Measurements from ENCODE around the gene SENP6.
A peak's percentile ranks its signal among the peaks of the same experiment; 100 is the strongest.

Gene SENP6

DNA sequence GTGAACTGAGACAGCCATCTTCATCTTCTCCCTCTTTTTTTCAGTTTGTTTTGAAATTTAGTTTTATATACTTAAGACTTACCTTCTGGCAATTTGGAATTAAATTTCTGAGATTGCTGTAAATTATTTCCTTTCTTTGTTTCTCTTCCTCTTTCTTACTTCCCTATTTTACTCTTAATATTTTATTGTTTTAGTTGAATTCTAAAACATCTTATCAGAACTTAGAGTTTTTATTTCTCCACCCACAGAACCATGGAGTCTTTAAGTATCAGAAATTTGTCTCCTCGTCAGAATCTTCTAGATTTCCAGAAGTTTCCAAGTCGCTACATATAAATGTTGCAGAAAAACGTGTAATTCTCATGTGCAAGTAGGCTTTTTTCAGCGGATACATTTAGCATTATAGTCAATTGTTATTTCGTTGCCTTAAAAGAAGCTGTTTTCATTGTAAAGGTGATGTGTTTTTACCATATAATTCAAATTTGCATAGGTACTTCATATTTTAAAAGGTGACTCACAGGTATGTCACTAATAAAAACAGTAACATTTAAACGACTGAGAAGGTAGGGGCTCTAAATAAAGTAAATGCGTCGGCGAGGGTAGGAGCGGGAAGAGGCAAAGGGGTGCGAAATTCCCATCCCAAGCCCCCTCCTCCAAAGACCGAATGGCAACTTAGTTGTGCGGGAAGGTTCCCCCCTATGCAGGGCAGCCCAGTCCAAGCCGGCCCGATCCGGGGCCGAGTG lies 146.5 kb downstream of the SENP6 start:
- DNase-seq (ENCODE audit: low read depth), result no peak

DNA sequence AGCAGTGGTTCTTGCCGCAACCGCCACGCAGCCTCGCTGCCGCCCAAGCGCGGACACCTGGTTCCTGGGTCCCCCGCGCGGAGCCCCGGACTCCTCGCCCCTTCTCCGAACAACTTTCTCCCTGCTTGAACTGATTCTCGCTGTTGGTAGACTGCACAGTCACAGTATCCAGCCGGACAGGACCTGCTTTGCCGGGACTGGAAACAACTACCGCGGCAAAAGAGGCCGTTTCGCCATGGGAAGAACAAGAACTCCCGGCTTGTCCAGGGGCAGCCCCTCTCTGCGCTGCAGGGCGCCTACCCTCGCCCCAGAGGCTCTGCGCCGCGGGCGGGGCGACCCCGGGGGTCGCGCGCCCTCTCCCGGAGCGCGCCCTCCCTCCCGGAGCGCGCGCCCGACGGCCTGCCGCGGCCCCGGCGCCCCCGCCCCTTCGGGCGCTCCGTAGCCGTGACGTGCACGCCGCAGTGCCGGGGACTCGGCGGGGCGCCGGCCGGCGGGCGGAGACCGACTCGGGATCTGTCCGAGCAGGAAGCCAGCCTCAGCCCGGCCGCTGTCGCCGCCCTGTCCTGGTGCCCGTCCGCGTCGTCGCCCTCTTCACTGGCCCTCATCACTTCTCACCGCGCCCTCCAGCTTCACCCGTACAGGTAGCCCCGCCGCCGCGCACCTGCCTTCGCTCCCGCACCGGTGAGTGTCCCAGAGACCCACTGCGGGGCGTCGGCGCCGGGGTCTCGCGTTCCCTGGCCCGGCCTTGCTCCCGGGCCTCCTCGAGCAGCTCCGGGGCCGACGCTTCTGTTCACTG lies 147.3 kb downstream of the SENP6 start, which contains the start of gene MYO6:
Gene MYO6, plus strand, starts transcription at position 497 of the 796 bp plus-strand sequence. CDS start 68,309 bp downstream, outside the sequence.
- DNase-seq (ENCODE audit: low read depth), result peak; percentile 19

DNA sequence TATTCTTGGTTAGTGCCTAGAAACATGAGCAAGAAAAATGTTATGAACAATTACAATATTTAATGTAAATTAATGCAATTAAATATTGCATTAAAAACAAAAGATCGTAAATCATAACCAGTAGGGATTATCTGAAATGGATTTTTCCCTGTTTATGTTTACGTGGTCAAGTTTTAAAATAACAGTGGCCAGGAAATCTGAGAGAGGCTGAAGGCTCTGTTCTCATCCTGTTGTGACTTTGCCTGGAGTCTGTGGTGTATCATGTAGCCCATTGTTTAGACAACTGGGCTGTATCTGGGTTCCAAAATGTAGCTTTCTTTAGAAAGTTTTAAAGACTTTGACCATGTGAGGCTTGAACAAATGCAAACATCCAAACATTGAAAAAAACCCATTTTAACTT lies 149.8 kb downstream of the SENP6 start:
- no peak for DNase-seq (ENCODE audit: low read depth)

DNA sequence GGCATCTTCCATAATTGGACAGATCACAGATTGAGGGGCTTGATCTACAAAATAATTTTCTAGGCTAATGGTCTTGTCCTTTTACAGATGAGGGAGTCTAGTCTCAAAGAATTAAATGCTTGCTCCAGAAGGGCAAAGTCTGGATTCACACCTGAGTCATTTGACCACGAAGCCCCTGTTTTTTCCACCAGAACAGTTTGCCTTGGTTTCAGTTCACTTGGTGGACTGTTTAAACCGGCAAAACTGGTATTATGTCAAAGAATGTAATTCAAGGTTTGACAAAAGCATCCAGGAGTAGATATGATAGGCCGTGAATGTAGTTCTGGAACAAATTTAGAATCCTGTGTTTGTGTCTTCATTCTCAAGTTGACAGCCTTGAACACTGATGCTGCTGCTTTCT lies 150.7 kb downstream of the SENP6 start:
- no peak for DNase-seq (ENCODE audit: low read depth)

DNA sequence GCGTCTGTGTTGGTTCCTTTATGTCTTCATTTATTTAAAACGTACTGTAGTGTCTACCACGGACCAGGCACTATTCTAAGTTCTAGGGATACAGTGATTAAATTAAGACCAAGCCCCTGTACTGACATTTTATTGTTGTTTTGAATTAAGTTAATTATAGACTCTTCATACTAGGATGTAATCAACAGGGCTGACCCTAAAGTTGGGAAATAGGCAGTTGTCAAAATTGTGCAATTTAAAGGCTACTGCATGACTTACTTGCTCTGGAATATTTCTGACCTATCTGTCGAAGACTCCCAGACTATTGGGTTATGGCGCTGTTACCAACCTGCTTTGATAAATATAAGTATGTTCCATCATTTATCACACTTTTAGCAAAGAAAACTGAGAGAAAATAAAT lies 154.0 kb downstream of the SENP6 start:
- DNase-seq (ENCODE audit: low read depth), result no peak

DNA sequence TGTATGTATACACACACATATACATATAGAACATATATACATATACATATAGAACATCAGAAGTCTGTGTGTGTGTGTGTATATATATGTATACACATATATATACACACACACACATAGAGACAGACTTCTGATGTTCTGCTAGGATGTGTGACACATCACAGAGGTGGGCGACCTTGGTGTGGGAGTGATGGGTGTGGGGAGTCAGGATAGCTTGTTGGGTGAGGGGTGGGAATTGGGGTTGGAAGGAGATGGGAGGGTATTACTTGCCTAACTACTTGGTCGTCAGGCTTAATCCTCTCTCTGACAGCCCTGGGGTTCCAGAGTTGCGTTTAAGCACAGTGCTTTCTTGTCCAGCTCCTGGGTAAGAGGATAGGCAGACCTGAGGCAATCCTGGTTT lies 155.6 kb downstream of the SENP6 start:
- no peak for DNase-seq (ENCODE audit: low read depth)

DNA sequence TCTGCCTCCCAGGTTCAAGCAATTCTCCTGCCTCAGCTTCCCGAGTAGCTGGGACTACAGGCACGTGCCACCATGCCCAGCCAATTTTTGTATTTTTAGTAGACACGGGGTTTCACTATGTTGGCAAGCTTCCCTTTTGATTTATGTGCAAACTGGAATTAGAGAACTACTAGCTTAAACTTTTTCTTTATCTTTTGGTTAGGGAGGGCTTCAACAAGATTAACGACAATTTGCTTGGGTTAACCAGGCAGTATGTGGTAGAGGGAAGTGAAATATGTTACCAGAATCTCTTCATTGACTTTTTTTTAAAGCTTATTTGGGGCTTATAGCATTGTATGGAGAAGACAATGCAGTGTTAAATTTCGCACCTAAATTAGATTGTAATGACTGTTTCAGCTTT lies 156.4 kb downstream of the SENP6 start:
- DNase-seq (ENCODE audit: low read depth), result no peak

DNA sequence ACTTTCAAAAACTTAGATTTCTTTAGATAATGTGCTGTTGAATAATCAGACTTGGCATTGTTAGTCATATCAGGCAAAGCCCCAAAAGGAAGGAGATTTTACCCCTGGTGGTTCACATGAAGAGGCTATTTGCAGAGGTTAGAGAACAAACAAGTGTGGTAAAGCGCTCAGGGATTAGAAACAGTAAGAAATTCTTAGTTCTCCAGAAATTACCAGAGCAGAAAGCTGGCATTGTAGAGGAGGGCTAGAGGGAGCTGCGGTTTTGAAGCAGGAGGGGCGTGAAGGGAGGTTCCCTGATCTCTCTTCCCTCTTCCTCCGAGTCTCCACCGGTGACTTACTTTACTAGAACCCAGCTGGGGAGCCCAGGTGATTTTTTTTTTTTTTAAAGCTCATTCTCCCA lies 157.5 kb downstream of the SENP6 start:
- no peak for DNase-seq (ENCODE audit: low read depth)

DNA sequence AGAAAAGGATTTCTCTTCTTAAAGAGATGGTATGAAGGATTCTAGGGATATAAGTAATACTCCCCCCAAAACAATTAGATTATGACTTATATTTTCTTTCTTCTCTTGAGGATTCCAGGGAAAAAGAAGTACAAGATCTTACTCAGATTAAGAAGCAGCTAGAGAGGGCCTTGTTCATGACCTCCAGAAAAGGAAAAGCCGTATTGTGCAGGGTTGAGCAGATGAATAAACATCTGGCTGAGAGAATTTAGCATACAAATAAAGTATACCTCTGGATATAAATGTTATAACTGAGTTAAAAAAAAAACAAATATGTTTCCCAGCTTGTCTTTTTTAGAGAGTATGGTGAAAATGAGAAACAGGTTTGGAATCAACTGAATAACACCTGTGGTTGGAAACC lies 158.6 kb downstream of the SENP6 start:
- no peak for DNase-seq (ENCODE audit: low read depth)

DNA sequence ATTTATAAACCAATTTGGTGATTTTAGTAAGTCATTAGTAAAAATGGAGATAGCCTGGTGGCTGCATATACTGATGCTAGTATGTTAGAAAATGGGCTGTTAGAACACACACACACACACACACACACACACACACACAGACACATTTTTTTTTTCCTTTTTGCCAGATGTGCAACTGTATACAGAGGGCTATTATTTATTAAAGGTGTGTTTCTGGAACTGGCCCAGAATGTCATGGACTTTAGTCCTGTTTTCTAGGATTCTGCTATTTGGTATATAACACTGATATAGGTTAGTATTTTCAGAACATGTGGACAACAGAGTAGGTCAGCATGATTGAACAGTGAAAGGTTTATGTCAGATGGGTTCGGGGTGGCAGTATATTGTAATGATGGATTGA lies 159.8 kb downstream of the SENP6 start:
- no peak for DNase-seq (ENCODE audit: low read depth)

DNA sequence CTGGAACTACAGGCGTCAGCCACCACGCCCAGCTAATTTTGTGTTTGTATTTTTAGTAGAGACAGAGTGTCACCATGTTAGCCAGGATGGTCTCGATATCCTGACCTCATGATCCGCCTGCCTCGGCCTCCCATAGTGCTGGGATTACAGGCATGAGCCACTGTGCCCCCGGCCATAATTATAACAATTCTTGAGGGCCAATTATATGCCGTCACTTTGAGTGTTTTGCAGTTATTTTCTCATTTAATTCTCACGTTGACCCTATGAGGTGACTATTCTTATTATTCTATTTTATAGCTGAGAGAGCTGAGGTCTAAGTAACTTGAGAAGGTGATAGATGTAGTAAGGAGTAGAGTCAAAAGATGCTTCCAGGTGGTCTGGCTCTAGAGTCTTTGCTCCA lies 160.4 kb downstream of the SENP6 start:
- DNase-seq (ENCODE audit: low read depth), result no peak

DNA sequence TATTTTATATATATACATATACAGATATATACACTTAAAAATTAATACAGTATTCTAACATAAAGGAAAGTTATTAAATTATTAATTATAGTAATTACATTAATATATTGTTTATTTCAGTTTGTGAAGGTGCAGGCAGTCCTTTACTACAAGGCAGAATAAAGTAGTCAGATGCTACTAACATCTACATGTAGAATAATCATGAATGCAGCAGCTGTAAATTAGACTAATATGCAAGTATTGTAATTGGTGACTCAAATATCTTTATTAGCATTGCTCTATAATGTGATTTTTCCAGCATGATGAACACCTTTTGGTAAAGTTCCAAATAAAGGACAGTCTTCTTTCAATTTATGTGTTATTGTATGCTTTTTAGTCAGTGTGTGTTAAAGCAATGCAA lies 164.7 kb downstream of the SENP6 start:
- DNase-seq (ENCODE audit: low read depth), result no peak
